ENCODE results near the gene PDP2.

Gene PDP2

GRCh38 chr16:66940236-66940635, 59.9 kb downstream of the PDP2 start:
- no peak overlapping the region for H3K4me3 ChIP-seq (ENCODE audit: low read depth, low read length)
- no peak for TF ChIP-seq CTCF (IDR thresholded peaks at IDR 0.05; ENCODE audit: low read depth, low read length)
